AML-193 (cell line): ENCODE measurements around the gene FANCE.

Experiments
- DNase-seq, 2 experiments: peaks; one replicate each; lab custom pipeline; 2025; lab: John Stamatoyannopoulos, UW

Gene FANCE

DNA sequence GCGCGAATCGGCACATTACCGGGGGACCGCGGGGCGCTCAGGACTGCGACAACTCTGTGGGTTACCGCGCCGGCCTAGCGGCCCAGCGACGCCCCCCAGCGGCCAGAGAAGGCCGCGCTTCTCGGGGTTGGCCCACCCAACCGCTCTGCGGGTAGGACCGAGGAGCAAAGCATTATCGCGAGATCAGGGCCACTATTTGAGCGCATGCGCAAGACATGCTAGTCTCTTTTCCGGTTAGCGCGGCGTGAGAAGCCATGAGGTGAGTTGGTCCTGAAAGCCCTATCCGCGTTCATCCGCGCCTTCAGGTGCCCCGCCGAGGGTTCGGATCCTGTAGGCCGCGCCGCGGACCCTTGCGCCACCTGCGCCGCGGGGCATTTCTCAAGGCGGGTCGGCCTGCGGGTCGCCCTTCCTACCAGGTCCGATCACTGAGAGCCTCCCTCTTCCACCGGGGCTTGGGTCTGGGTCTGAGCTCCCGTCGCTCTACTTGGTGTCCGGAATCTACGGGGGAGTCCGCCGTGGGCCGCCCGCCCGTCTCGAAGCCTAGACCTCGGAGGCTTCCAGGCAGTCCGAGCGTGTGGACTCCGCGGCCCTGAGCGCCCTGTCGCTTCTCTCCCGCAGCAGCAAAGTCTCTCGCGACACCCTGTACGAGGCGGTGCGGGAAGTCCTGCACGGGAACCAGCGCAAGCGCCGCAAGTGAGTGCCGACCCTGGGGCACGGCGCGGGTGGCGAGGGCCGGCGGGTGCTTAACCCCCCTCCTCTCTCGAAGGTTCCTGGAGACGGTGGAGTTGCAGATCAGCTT is 16.2 kb downstream of the FANCE start, which contains the start of gene RPL10A:
RPL10A (plus strand) TSS at position 221 of the 799 bp plus-strand sequence; CDS start at position 255, 34 bp downstream.
- DNase-seq: peak; percentile 99

DNA sequence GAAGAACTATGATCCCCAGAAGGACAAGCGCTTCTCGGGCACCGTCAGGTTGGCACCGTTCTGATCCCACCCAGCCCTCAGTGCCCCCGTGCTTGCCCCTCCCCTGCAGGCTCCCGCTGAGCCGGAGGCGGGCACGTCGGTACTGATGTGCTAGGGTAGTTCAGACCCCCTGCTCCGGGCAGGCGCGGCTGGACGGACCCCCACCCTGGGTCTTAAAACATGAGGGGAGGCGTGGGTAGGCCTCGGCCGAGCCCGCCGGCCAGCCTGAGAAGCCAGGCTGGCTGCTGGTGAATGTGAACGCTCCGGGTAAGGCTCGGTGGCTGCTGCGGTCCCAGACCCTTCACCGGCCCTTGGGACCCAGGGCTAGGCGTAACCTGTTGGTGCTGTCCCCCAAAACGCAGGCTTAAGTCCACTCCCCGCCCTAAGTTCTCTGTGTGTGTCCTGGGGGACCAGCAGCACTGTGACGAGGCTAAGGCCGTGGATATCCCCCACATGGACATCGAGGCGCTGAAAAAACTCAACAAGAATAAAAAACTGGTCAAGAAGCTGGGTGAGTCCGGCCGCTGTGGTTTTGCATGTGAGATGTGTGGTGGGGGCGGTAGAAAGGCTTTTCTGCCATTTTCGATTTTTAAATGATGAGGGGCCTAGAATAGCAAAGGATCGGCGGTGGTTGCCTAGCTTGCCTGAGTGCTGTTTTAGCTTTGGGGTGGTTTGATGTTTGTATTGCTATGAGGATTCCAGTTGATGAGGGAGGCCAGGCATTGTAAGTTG is 17.0 kb downstream of the FANCE start:
- no peak for DNase-seq

DNA sequence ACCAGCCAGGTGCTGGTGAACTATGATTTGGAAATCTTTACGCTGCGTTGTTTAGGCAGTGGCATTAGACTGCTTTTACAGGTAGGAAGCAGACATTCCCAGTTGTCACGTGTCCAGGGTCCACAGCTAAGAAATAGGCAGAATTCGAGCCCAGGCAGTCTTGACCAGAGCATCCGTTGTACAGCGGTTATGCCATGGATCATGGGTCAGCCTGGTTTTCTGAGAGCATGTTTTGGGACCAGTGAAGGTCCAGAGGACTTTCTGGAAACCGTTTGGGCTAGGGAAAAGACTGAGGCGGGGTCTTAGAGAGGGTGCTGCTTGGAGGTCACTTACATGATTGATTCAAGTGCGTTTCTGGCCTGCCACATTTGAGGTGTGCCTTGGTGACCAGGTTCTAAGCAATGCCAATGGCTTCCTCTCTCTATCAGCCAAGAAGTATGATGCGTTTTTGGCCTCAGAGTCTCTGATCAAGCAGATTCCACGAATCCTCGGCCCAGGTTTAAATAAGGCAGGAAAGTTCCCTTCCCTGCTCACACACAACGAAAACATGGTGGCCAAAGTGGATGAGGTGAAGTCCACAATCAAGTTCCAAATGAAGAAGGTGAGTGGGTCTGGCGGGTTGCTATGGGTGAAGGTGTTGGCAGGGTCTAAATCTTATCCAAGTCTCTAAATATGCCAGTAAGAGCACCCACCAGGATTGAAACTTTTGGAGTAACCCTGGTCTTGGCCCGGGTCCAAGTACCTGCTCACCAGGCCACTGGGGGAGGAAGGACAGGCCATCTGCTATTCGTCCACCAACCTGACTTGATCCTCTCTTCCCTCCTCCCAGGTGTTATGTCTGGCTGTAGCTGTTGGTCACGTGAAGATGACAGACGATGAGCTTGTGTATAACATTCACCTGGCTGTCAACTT is 17.9 kb downstream of the FANCE start:
- no peak for DNase-seq

DNA sequence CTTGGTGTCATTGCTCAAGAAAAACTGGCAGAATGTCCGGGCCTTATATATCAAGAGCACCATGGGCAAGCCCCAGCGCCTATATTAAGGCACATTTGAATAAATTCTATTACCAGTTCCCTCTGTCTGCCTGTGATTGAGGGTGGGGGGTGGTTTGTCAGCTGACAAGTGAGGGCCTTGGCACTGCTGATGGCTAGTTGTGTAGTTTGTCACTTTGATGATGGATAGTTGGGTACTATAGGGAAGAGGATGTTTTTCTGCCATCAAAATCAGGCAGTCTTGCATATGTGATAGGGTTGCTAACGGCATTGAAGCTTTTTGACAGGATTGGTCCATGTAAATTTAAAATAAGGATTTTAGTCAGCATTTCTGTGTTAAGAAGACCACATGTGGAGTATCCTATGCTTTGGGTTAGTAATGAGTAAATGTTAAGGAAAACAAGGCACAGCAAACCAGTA is 18.6 kb downstream of the FANCE start:
- DNase-seq: no peak

DNA sequence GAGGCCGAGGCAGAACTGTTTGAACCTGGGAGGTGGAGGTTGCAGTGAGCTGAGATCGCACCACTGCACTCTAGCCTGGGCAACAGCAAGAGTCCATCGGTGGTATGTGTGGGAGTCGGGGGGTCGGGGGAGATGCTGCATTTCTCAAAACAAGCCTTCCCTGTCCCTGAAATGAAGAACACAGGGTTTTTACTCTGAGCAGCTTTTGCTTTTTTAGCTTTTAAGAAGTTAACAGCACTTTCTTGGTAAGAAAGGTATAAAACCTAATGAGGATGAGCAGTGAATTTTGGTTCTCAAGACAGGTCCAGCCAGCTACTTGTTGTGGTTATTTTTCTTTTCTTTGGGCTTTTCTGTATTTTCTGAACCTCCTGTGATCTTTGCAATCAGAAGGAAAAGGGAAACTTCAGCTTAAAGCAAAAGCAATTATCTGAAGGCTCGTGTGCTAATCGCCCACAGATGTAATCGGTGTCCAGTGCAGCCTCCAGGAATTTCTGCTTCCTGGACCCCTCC is 19.8 kb downstream of the FANCE start:
- no peak for DNase-seq

DNA sequence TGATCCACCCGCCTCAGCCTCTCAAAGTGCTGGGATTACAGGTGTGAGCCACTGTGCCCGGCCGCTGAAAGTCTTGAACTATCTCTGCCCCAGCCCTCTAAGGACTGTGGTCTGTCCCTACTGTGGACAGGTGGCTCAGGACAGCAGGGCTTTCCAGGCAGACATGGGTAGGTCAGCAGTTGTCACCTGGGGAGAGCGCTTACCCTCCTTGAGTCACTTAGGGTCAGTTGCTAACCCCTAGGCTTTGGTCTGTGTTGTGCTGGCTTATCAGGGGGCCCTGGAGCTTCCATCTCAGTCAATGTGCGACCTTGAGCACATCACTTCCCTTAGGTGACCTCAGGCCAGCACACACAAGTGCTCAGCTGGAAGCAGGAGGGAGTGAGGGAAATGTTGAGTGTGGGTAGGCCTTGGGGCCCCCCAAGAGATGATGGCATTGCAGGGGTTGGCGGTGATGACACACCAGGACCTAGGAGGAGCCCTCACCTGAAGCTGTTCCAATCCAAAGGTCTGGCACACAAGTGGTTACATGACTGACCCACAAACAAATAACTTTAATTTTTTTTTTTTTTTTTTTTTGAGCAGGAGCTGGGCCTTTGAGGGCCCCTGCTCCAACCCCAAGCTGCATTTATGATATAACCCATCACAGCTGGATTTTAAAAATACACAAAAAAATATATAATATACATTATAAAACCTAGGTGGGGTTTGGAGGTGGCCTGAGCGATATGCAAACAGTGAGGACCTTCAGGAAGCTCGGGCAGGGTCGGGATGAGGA is 21.1 kb downstream of the FANCE start:
- DNase-seq: no peak

DNA sequence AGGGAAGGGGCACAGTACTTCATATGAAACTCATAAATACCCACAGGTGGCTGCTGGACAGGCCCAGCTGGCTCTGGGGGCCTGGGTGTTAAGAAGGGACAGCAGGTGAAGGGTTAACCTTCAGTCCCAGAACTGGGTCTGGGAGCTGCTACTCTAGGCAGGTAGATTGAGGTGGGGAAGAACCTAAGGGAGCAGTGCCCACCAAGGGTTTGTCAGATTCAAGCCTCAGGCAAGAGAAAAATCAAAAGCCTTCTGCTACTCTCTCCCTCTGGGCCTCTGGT is 21.7 kb downstream of the FANCE start:
- no peak for DNase-seq

DNA sequence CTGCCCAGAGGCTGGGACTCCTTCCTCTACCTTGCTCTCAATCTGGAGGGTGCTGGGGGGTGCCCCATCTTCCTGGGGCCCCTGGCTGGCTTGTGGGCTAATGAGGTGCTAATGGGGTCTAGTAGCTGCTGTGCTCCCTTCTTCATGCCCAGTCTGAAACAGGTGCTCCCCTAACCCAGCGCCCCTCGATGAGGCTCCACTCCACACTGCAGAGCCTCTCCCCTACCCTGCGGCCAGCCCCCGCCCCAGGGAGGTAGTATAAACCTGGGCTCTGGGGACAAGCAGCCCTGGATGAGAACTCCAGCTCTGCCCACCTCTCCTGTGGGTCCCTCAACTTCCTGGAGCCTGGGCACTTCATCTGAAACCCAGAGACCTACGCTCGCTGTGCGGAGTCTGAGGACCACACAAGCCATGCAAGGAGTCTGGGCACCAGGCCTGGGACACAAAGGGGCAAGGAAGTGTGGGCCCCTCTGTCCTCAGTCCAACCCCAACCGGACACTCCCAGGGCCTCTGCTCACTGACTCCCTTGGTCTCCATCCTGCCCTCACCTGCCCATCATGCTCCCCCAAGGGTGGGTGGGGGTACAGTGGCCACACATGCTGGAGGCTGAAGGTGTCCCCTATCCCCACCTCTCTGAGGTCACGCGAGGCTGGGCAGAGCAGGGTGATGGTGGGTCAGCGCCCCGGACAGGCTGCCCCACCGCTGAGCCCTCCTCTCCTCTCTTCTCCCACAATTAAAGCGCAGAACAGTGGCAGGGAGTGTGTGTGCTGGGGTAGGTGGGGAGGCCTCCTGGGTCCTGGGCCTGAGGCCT is 22.2 kb downstream of the FANCE start:
- no peak for DNase-seq

DNA sequence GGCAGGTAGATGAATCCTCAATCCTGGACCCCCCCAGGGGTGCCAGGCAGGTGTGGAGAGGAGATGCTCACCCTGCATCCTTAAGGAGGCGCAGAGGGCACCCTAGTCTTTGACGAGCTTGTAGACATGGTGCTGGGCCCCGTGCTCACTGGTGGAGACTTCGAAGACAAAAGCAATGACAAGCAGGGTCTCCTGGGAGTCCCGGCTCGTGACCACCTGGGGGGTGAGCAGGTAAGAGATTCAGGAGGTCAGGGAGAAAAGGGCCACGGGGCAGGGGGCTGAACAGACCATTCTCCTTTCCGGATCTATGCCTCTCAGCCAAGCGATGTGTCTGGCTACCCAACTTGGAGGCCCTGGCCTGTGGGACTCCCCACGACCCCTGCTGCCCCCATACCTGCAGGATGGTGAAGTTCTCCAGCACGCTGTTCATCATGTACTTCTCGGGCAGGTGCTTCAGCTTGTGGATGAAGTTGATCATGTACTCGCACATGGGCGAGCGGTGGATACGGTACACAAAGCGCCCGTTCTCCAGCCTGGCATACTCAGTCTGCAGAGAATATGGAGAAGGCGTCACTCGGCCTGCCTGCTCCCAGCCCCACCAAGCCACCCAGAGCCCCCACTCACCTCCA is 22.9 kb downstream of the FANCE start:
- DNase-seq: no peak

DNA sequence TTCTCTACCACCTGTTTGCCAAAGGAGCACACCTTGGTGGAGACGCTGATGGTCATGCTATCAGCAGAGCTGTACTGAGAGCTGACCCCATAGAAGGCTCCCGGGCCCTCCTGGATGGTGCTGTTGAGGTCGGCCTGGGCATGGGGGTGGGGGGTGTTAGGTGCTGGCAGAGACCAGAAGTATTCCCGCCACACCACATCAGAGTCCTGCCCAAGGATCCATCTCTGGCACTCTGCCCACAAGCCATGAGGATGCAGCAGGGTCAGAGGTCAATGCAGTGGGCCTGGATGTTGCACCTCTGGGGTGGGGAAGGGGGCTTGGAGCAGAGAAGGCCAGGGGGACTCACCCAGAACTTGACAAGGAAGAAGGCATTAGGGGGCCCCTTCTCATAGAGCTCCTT is 23.4 kb downstream of the FANCE start:
- no peak for DNase-seq

DNA sequence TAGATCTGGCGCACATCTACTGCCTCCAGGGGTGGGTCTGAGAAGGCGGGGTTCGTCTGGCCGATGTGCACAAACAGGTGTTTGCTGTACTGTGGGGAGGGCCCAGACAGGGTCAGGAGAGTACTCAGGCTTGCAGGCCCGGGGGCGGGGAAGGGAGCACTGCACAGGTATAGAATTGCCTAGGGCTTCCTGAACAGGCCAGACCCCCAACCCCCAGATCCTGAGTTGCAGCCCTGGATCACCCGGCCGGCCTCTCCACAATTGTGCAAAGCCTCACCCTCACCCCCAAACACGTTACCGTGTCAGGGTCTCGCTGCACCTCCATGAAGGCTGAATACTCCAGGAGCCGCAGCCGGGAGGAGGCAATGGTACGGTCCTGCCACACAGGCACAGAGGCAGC is 23.9 kb downstream of the FANCE start:
- no peak for DNase-seq

DNA sequence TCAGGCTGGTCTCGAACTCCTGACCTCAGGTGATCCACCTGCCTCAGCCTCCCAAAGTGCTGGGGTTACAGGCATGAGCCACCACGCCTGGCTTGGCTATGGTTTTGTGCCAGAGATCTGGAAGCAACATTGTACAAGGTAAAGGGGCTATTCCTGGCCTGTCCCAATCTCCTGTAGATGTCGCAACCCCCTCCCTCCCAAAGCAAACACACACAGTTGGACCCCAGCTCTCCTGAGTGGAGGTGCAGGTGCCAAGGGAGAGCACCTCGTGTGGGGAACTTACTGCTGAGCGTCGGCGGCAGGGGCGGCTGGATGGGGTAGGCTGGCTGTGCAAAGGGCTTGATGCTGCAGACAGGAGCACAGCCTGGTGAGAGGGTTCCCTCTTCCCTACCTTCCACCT is 24.9 kb downstream of the FANCE start:
- no peak for DNase-seq

DNA sequence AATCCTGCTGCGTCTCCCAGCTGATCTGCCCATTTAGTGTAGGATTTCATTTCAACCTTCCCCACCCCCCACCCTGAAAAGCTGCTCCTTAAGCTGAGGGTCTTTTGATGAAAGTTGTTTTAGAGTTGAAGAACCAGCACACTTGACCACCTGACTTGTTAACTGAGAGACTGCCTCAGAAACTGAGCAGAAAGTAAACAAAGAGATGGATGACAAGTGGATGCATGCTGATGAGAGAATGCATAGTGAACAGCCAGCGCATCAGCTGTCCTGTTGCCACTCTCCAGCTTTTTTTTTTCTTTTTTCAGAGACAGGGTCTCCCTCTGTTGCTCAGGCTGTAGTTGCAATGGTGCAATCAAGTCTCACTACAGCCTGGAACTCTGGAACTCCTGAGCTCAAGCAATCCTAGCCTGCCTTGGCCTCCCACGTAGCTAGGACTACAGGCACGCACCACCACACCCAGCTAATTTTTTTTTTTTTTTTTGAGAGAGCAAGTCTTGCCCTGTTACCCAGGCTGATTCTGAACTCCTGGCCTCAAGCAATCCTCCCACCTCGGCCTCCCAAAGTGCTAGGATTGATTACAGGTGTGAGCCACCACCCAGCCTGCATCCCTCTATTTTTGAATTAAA is 25.5 kb downstream of the FANCE start:
- DNase-seq: no peak

DNA sequence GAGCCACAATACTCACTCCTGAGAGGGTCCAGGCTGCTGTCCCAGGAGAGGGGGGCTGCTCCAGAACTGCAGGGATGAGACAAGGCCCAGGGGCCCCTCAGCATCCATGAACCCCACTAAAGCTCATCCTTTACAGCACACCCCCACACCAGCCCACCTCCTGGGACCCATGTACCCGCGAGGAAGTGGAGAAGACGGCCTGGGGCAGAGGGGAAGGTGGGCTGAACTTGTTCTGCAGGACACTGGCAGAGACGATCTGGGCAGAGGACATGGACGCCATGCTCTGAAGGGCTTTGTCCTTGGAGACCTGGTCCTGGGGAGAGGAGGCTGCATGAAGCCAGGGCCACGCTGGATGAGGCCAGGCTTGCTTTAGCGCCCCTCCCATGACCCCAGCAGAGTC is 26.1 kb downstream of the FANCE start:
- no peak for DNase-seq

DNA sequence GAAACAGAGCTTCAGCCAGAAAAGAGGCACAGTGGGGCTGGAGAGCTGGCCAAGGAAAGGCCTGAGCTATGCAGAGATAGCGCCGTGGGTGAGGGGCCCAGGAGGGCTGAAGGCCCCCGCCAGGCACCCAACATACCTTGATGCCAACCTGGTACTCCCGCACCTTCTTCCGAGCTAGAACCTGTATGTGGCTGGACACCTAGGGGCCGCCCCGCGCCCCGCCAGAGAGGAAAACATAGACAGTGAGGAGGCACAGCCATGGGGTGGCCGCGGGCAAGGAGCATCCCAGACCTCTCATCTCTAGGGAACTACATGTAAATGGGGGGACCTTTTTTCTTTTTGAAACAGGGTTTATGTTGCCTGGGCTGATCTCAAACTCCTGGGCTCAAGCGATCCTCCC is 28.0 kb downstream of the FANCE start:
- DNase-seq: no peak

DNA sequence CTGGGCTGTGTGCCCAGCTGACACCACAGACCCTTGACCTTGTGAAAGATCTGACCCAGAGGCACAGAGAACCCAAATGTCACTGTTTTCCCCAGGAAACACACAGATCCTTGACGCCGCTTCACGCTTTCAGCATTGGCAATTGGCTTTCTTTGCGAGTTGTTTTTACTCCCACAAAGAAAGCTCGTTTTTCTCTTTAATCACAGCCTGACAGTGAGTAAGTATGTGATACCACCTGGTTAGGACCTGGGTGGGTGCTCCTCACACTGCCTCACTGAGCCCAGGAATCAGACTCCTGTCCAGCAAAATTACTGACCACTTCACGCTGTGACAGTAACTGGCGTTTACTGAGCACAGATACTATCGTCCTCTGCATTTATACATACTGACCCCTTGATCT is 29.1 kb downstream of the FANCE start:
- no peak for DNase-seq

DNA sequence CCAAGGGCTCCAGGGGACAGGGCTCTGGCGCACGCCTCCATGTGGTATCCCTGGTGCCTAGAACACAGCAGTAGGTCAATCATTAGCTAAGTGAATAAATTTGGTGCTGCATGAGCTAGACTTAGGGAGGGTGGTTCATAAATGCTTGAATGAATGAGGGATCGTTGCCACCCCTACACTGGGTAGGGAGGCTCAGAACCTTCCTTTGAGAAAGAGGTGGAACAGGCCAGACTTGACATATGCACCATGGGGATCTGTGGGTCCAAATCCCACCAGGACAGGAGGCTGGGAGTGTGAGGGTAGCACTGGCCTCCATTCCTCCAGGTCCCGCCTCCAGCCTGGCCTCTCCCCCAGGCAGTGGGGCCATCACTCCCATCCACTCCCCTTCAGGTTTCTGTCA is 30.9 kb downstream of the FANCE start:
- DNase-seq: no peak

DNA sequence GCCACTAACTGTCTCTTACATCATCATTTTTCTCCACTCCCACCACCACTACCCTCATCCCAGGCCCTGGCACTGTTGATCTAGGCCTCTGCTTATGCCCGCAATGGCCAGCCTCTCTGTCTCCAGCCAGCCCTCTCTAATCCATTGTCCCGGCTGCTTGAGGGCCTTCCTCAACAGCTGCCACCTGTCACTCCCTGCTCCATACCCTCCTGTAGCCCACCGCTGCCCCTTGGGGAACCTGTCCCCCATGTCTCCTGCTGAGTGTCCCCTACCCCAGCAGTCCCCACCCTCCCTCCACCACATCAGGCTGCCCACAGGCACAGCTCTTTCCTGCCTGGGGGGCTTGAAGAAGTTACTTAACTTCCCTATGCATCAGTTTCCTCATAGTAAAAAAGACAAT is 31.4 kb downstream of the FANCE start:
- peak; percentile 25 to 29 for DNase-seq

DNA sequence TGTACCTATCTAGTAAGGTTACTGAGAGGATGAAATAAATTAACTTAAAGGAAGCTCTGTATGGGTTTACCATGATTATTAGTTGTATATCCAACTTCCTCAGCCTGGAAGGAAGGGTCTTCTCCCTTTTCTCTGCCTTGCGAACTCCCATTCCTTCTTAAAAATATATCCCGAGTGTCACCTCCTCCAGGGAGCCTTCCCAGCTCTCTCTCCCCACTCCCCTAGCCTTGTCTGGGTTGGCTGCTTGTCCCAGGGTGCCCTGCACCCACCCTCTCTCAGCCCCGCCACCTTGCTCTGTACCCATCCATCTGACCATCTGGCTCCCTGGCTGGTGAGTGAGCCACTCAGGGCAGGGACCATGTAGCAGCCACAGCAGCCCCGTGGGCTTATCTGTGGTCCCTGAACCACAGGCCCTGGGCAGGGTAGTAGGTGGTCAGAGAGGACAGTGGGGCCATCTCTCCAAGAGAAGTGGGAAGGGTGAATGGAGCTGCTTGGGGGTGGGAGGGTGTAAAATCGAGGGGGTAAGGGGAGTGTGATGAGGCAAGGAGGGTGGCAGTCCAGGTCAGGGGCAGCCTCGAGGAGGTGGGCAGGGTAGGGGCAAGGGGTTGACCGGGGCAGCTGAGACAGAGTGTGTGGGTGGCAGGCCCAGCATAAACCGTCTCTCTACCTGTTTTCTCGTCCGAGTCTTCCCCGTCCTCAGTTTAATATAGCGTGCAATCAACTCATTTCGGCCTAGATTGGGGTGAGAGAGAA is 31.9 kb downstream of the FANCE start:
- no peak for DNase-seq
